Uterus (tissue), 2 donors: ENCODE results near the gene RTP5.

Experiments used
- POLR2A ChIP-seq, 2 donors: fragments of 450-650 bp; IDR thresholded peaks; one replicate each; pipeline ENCODE4 v1.6.1; 2016; ENCODE audit warnings: antibody characterized with exemption in 2 of 2, mild to moderate bottlenecking in 1 of 2, moderate library complexity in 1 of 2
- TF ChIP-seq, protein P1 (sequence below), 4 experiments: fragments of 200-600 bp in 2 of 4; fragments of 450-650 bp in 2 of 4; sonication (generic) in 2 of 4; IDR thresholded peaks; one replicate each; pipeline ENCODE4 v1.5.1; 2016 to 2019; ENCODE audit warnings: antibody characterized with exemption in 4 of 4, mild to moderate bottlenecking in 2 of 4, moderate library complexity in 1 of 4

DNA sequence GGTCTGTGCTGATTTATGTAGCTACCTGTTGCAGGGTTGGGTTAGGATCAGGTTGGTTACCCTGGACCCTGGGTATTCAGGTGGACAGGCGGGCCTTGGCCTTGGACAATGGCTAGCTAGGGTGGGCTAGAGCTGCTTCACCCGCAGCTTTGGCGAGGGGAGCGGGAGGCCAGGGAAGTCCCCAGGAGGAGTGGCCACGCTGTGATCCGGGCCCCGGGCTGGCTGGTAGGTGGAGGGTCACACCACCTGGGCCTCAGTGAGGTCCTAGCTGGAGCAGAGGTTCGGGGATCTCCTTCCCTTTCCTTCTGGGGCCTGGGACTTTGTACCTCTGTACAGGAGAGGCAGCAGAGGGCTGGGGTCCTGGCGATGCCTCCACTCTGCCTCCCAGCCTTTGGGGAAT lies 9.8 kb downstream of the RTP5 start:
- TF ChIP-seq, protein P1, sequence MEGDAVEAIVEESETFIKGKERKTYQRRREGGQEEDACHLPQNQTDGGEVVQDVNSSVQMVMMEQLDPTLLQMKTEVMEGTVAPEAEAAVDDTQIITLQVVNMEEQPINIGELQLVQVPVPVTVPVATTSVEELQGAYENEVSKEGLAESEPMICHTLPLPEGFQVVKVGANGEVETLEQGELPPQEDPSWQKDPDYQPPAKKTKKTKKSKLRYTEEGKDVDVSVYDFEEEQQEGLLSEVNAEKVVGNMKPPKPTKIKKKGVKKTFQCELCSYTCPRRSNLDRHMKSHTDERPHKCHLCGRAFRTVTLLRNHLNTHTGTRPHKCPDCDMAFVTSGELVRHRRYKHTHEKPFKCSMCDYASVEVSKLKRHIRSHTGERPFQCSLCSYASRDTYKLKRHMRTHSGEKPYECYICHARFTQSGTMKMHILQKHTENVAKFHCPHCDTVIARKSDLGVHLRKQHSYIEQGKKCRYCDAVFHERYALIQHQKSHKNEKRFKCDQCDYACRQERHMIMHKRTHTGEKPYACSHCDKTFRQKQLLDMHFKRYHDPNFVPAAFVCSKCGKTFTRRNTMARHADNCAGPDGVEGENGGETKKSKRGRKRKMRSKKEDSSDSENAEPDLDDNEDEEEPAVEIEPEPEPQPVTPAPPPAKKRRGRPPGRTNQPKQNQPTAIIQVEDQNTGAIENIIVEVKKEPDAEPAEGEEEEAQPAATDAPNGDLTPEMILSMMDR (IDR thresholded peaks at IDR 0.05), result no peak
- no peak for TF ChIP-seq POLR2A (IDR thresholded peaks at IDR 0.05)
